Activated CD4-positive, alpha-beta T cell treated with anti-CD3 and anti-CD28 coated beads for 1 hour (primary cell): ENCODE results near the gene ZNF605.
"Not testable (repeated sequence)": the region's sequence is repeated elsewhere in the genome, so short reads cannot be mapped to it uniquely, and the experiment has no call there.

Experiments
- DNase-seq: peaks from one replicate; pipeline ENCODE4 v3.0.0-alpha.2; 2020

ZNF605 gene

GRCh38 chr12:132956011-132956788 lies at the start of gene ZNF605:
Gene ZNF605 (minus strand): TSS chr12:132956306. CDS start chr12:132945635, 10,671 bp downstream.
- peak; percentile 76 for DNase-seq

- no peak for DNase-seq
Observed at GRCh38 chr12:132998741-132999140, 42.6 kb upstream of the ZNF605 start.

- no peak for DNase-seq
Observed at GRCh38 chr12:132986885-132987225, 30.7 kb upstream of the ZNF605 start.

- DNase-seq: peak; percentile 81
Observed at GRCh38 chr12:132986001-132986884, 30.1 kb upstream of the ZNF605 start, which contains the start of gene ZNF26. Gene ZNF26 (plus strand): TSS chr12:132986367. CDS start chr12:132986841, 474 bp downstream.

GRCh38 chr12:132976870-132977269 lies 20.8 kb upstream of the ZNF605 start:
- DNase-seq: not testable (repeated sequence)

GRCh38 chr12:132972374-132972773 lies 16.3 kb upstream of the ZNF605 start:
- DNase-seq: no peak

GRCh38 chr12:132967736-132968135 lies 11.6 kb upstream of the ZNF605 start:
- no peak for DNase-seq

- no peak for DNase-seq
Observed at GRCh38 chr12:132966676-132967415, 10.7 kb upstream of the ZNF605 start.

GRCh38 chr12:132965796-132966195 lies 9.7 kb upstream of the ZNF605 start:
- no peak for DNase-seq

- not testable (repeated sequence) for DNase-seq
Observed at GRCh38 chr12:132963947-132964346, 7.8 kb upstream of the ZNF605 start.

GRCh38 chr12:132961790-132962189 lies 5.7 kb upstream of the ZNF605 start:
- DNase-seq: not testable (repeated sequence)

GRCh38 chr12:132955094-132956010 lies 754 bp downstream of the ZNF605 start:
- DNase-seq: no peak

- no peak for DNase-seq
Observed at GRCh38 chr12:132954471-132955048, 1.5 kb downstream of the ZNF605 start.

- DNase-seq: no peak
Observed at GRCh38 chr12:132953771-132954170, 2.3 kb downstream of the ZNF605 start.

GRCh38 chr12:132953163-132953425 lies 3.0 kb downstream of the ZNF605 start:
- no peak for DNase-seq

- DNase-seq: no peak
Observed at GRCh38 chr12:132952371-132953162, 3.5 kb downstream of the ZNF605 start.

- no peak for DNase-seq
Observed at GRCh38 chr12:132951649-132952048, 4.5 kb downstream of the ZNF605 start.

- no peak for DNase-seq
Observed at GRCh38 chr12:132950844-132951535, 5.1 kb downstream of the ZNF605 start.

GRCh38 chr12:132949936-132950837 lies 5.9 kb downstream of the ZNF605 start:
- no peak for DNase-seq
